RWPE2 (cell line): ENCODE measurements around the gene HTRA3.

Experiments
- ATAC-seq: fragments of 200-7000 bp; cut with Tn5 transposase; 3 replicates; pipeline ENCODE4 v1.9.1; 2021; ENCODE audit warnings: low read depth
- DNase-seq: peaks from one replicate; pipeline ENCODE4 v3.0.0-alpha.2; 2020; ENCODE audit warnings: low spot score
- H3K27ac ChIP-seq: fragments of 450-650 bp; 2 replicates; pipeline ENCODE4 v1.5.1; 2017; ENCODE audit warnings: mild to moderate bottlenecking; ENCODE audit not compliant: poor library complexity, severe bottlenecking
- H3K27me3 ChIP-seq: fragments of 250-450 bp; sonication (Bioruptor Pico); 2 replicates; pipeline ENCODE4 v1.5.1; 2021; ENCODE audit warnings: mild to moderate bottlenecking, moderate library complexity; ENCODE audit not compliant: insufficient read depth, poor library complexity, severe bottlenecking
- H3K36me3 ChIP-seq: fragments of 250-450 bp; sonication (Bioruptor Pico); 2 replicates; pipeline ENCODE4 v1.5.1; 2020; ENCODE audit warnings: low read depth, mild to moderate bottlenecking, moderate library complexity
- H3K4me1 ChIP-seq: fragments of 250-450 bp; sonication (Bioruptor Pico); 2 replicates; pipeline ENCODE4 v1.5.1; 2021; ENCODE audit warnings: mild to moderate bottlenecking, moderate library complexity; ENCODE audit not compliant: insufficient read depth, poor library complexity, severe bottlenecking
- H3K4me3 ChIP-seq: fragments of 250-450 bp; sonication (Bioruptor Pico); 2 replicates; pipeline ENCODE4 v1.5.1; 2021; ENCODE audit warnings: mild to moderate bottlenecking, moderate library complexity; ENCODE audit not compliant: severe bottlenecking
- H3K9me3 ChIP-seq: fragments of 250-450 bp; sonication (Bioruptor Pico); 2 replicates; pipeline ENCODE4 v1.5.1; 2021; ENCODE audit warnings: mild to moderate bottlenecking, moderate library complexity; ENCODE audit not compliant: severe bottlenecking
- TF ChIP-seq, protein P1 (sequence below): fragments of 450-650 bp; IDR thresholded peaks from one replicate; pipeline ENCODE4 v1.5.1; 2017; ENCODE audit warnings: mild to moderate bottlenecking, moderate library complexity; ENCODE audit not compliant: poor library complexity, severe bottlenecking

The HTRA3 gene

DNA sequence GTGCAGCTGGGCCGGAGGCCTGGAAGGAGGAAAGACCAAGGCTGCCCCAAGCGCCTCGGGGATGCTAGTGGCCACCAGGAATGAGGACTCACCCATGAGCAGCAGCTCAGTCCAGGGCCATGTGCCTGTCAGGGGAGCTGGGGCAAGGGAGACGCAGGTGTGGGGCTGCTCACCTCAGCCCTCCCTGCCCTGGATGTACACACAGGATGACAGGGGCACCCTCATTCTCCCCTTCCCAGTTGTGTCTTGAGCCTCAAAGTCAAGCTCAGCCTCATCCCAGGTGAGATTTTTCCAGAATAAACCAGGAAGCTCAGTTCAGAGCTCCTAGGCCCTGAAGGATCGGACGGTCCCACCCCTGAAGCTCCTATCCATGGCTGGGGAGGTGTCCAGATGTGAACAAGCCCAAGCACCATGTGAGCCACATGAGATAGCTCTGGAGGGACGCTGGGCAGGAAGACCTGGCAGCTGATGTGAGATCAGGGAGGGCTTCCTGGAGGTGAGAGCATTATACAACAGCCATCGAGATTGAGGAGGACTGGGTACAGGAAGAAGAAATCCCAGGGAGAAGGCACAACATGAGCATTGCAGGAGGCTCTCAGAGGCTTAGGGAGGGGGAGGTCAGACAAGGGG, 23.0 kb downstream of the HTRA3 start:
- Histone ChIP-seq H3K36me3 (no peaks in the 10 kb centered on the region), H3K4me3 (no peak overlapping the region), H3K4me1 (no peaks in the 10 kb centered on the region), H3K27me3 (no peaks in the 10 kb centered on the region), H3K27ac (no peak overlapping the region), H3K9me3 (no peaks in the 10 kb centered on the region)
- ATAC-seq: no peak
- DNase-seq: peak; percentile 18
- TF ChIP-seq, protein P1, sequence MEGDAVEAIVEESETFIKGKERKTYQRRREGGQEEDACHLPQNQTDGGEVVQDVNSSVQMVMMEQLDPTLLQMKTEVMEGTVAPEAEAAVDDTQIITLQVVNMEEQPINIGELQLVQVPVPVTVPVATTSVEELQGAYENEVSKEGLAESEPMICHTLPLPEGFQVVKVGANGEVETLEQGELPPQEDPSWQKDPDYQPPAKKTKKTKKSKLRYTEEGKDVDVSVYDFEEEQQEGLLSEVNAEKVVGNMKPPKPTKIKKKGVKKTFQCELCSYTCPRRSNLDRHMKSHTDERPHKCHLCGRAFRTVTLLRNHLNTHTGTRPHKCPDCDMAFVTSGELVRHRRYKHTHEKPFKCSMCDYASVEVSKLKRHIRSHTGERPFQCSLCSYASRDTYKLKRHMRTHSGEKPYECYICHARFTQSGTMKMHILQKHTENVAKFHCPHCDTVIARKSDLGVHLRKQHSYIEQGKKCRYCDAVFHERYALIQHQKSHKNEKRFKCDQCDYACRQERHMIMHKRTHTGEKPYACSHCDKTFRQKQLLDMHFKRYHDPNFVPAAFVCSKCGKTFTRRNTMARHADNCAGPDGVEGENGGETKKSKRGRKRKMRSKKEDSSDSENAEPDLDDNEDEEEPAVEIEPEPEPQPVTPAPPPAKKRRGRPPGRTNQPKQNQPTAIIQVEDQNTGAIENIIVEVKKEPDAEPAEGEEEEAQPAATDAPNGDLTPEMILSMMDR: no peak

DNA sequence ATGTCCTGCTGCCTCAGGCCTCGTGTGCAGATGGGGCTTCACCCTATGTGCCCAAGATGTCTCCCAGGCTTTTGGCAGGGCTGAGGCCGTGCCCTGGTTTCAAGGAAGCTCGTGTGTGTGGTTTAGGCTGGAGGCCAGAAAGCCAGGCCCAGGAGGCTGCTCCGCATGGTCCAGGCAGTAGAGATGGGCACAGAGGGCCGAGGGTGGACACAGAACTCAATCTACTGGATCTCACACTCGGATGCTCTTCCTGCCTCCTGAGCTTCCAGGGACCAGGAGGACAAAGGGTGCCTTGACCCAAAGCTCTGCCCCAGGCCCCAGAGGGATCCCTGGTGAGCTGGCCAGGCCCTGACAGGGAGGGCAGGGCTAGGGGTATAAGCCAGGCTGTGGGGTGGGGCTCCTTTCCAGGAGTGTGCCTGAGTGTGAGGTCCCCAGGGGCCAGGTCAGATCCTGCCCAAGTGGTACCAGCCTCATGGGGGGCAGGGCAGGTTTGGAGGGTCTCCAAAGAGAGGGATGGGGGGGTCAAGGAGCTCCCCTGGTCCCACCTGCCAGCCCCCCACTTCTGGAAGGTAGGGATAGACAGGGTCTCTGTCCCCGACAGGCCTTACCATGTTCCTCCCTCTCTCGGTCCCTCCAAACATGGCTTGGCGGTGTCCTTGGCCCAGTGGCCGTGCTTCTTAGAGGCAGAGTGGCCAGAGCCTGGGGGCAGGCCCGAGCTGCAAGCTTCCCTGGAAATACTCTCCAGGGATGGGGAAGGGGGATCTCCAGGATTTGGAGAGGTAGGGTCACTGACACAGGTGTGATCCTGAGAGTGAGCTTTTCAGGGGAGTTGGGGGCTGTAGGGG, 23.8 kb downstream of the HTRA3 start:
- no peaks in the 10 kb centered on the region for H3K4me1 ChIP-seq
- no peaks in the 10 kb centered on the region for H3K27me3 ChIP-seq
- H3K27ac ChIP-seq: no peak overlapping the region
- TF ChIP-seq, protein P1: no peak
- ATAC-seq: no peak
- H3K9me3 ChIP-seq: no peaks in the 10 kb centered on the region
- DNase-seq: peak; percentile 45
- H3K4me3 ChIP-seq: no peak overlapping the region
- no peaks in the 10 kb centered on the region for H3K36me3 ChIP-seq

- no peak for ATAC-seq
- H3K27ac ChIP-seq: no peak overlapping the region
- TF ChIP-seq, protein P1: no peak
- DNase-seq: peak; percentile 22
- H3K27me3 ChIP-seq: no peaks in the 10 kb centered on the region
- H3K4me3 ChIP-seq: no peak overlapping the region
- H3K36me3 ChIP-seq: no peaks in the 10 kb centered on the region
- H3K4me1 ChIP-seq: no peaks in the 10 kb centered on the region
- H3K9me3 ChIP-seq: no peaks in the 10 kb centered on the region
Observed at GRCh38 chr4:8294036-8294435, 24.5 kb downstream of the HTRA3 start.

- TF ChIP-seq, protein P1: no peak
- ATAC-seq (no peak), DNase-seq (no peak)
- H3K4me1 ChIP-seq: no peaks in the 10 kb centered on the region
- no peak overlapping the region for H3K27ac ChIP-seq
- no peaks in the 10 kb centered on the region for H3K36me3 ChIP-seq
- no peak overlapping the region for H3K4me3 ChIP-seq
- no peaks in the 10 kb centered on the region for H3K27me3 ChIP-seq
- no peaks in the 10 kb centered on the region for H3K9me3 ChIP-seq
Observed at GRCh38 chr4:8294775-8295174, 25.2 kb downstream of the HTRA3 start.

- H3K9me3 ChIP-seq: no peaks in the 10 kb centered on the region
- H3K27me3 ChIP-seq: no peaks in the 10 kb centered on the region
- no peaks in the 10 kb centered on the region for H3K4me1 ChIP-seq
- H3K4me3 ChIP-seq: no peak overlapping the region
- TF ChIP-seq, protein P1: no peak
- ATAC-seq (no peak), DNase-seq (peak; percentile 29)
- H3K36me3 ChIP-seq: no peaks in the 10 kb centered on the region
- no peak overlapping the region for H3K27ac ChIP-seq
Observed at GRCh38 chr4:8295471-8295870, 25.9 kb downstream of the HTRA3 start.
